Esophagus muscularis mucosa (tissue), 4 donors: Measurements from ENCODE around the gene PWWP3B. TPM values are rescaled to one million over a fixed set of nuclear protein-coding genes. Genes with fewer than 3 reads are reported as not detected.
"Not testable (repeated sequence)": the region's sequence is repeated elsewhere in the genome, so short reads cannot be mapped to it uniquely, and the experiment has no call there.

Experiments
- DNase-seq: peaks from one replicate; pipeline ENCODE4 v3.0.0-alpha.2; 2017; ENCODE audit errors: extremely low spot score
- H3K27ac ChIP-seq, 4 donors: fragments of 200-600 bp; sonication (generic); replicated peaks in 1 of 4; 1 replicate in 3 of 4; 2 replicates in 1 of 4; pipeline ENCODE4 v1.5.1; 2016 to 2019; ENCODE audit warnings: mild to moderate bottlenecking in 1 of 4
- H3K27me3 ChIP-seq, 4 donors: fragments of 200-600 bp; sonication (generic); one replicate each; pipeline versions ENCODE4 v1.5.1 to v1.6.0; 2016 to 2019
- H3K36me3 ChIP-seq, 4 donors: fragments of 200-600 bp; sonication (generic); one replicate each; pipeline ENCODE4 v1.5.1; 2016 to 2019
- H3K4me1 ChIP-seq, 4 donors: fragments of 200-600 bp; sonication (generic); one replicate each; pipeline ENCODE4 v1.5.1; 2016 to 2019
- H3K4me3 ChIP-seq, 4 donors: fragments of 200-600 bp; sonication (generic); 1 replicate in 2 of 4; 2 replicates in 2 of 4; pipeline ENCODE4 v1.5.1; 2016 to 2019; ENCODE audit warnings: mild to moderate bottlenecking in 4 of 4, moderate library complexity in 1 of 4
- H3K9me3 ChIP-seq, 4 donors: fragments of 200-600 bp; sonication (generic); 1 replicate in 3 of 4; 2 replicates in 1 of 4; pipeline ENCODE4 v1.5.1; 2016 to 2019
- CTCF ChIP-seq, 3 experiments: fragments of 200-600 bp in 2 of 3; fragments of 450-650 bp in 1 of 3; sonication (generic) in 2 of 3; IDR thresholded peaks; one replicate each; pipeline ENCODE4 v1.5.1; 2017 to 2019; ENCODE audit warnings: antibody characterized with exemption in 3 of 3, mild to moderate bottlenecking in 2 of 3, moderate library complexity in 1 of 3
- EP300 ChIP-seq: sonication (generic); formaldehyde crosslinking; IDR thresholded peaks from one replicate; pipeline ENCODE4 v1.6.1; 2017; ENCODE audit warnings: antibody characterized with exemption
- POLR2A ChIP-seq: fragments of 450-650 bp; IDR thresholded peaks from one replicate; pipeline ENCODE4 v1.6.1; 2017; ENCODE audit warnings: antibody characterized with exemption, moderate library complexity, mild to moderate bottlenecking, low read depth
- POLR2AphosphoS5 ChIP-seq, 2 donors: sonication (generic); formaldehyde crosslinking; IDR thresholded peaks; one replicate each; pipeline ENCODE4 v1.6.1; 2017; ENCODE audit warnings: antibody characterized with exemption in 2 of 2
- WGBS: methylation state at CpG from one replicate; pipeline ENCODE4 v1.1.5; 2018; 5-methylcytosine and 5-hydroxymethylcytosine counted together
- intact Hi-C: fragments of 100-400 bp; cut with DNase I; formaldehyde crosslinking; loops from one replicate; pipeline ENCODE4 v1.15.1; 2023
- total RNA-seq, 4 donors: library from RNA; depleted of rRNA; stranded (reverse); fragments of >200 nt; gene quantifications; one replicate each; pipeline versions ENCODE4 v1.1.0 to v1.2.1, GENCODE V29; 2016

The PWWP3B gene
- total RNA-seq, 4 donors from 2014 or later, result 0.13 to 0.33 (median 0.23) TPM; not detected in 1

GRCh38 chrX:106177982-106178321, 9.8 kb downstream of the PWWP3B start:
- intact Hi-C loops, result no loop called here
- no peak overlapping the region for H3K4me3 ChIP-seq
- 56% methylated on average over 4 of the region's 4 CpGs for WGBS

GRCh38 chrX:106178826-106179225, 10.7 kb downstream of the PWWP3B start:
- DNase-seq, result no peak
- H3K36me3 ChIP-seq, result no peaks in the 10 kb centered on the region
- H3K27me3 ChIP-seq, result peaks cover 0 to 5% (median 0%) of the 10 kb centered on the region in 4 donors
- H3K9me3 ChIP-seq, result no peaks in the 10 kb centered on the region
- no peaks in the 10 kb centered on the region for H3K4me1 ChIP-seq
- no peak overlapping the region for H3K27ac ChIP-seq
- intact Hi-C loops, result no loop called here
- no peak overlapping the region for H3K4me3 ChIP-seq
- WGBS, result 62% methylated on average over 5 of the region's 5 CpGs
- TF ChIP-seq POLR2AphosphoS5 (IDR thresholded peaks at IDR 0.05), result no peak
- no peak for TF ChIP-seq EP300
- TF ChIP-seq POLR2A, result no peak
- TF ChIP-seq CTCF (IDR thresholded peaks at IDR 0.05), result no peak

More at GRCh38 chrX:106177982-106178321, 9.8 kb downstream of the PWWP3B start:
- no peak overlapping the region for H3K27ac ChIP-seq
- DNase-seq, result no peak
- H3K36me3 ChIP-seq, result no peaks in the 10 kb centered on the region
- H3K4me1 ChIP-seq, result no peaks in the 10 kb centered on the region
- no peak for TF ChIP-seq POLR2AphosphoS5 (IDR thresholded peaks at IDR 0.05)
- TF ChIP-seq POLR2A, result no peak
- no peak for TF ChIP-seq CTCF (IDR thresholded peaks at IDR 0.05)
- TF ChIP-seq EP300, result no peak
- no peaks in the 10 kb centered on the region for H3K9me3 ChIP-seq
- H3K27me3 ChIP-seq, result peaks cover 0 to 5% (median 0%) of the 10 kb centered on the region in 4 donors

DNA sequence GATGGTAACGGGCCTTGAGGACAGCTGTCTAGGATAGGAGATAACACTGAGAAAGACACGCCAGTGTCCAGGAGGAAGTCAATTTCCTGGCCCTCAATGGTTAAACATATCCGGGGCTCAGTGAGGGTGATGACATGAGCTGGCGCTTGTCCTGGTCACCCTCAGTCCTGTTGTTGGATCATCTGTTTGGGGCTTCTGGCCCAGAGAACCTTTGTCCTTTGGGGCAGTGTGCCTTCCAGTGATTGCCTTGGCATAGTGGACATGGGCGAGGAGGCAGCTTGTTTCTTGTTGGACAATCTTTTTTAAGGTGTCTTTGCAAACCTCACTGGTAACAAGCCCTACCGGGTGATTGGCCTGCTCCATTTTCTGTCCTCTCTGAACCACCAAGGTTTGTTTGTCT, 15.6 kb downstream of the PWWP3B start:
- H3K27ac ChIP-seq, H3K4me1 ChIP-seq, H3K4me3 ChIP-seq, H3K27me3 ChIP-seq, H3K9me3 ChIP-seq, DNase-seq, H3K36me3 ChIP-seq, intact Hi-C loops: not testable (repeated sequence)
- 83% methylated on average over 4 of the region's 6 CpGs for WGBS

- Histone ChIP-seq H3K27ac (no peak overlapping the region), H3K36me3 (no peaks in the 10 kb centered on the region), H3K4me3 (no peak overlapping the region), H3K27me3 (no peaks in the 10 kb centered on the region), H3K9me3 (no peaks in the 10 kb centered on the region), H3K4me1 (no peaks in the 10 kb centered on the region)
- intact Hi-C loops, result no loop called here
- no peak for DNase-seq
- 42% methylated on average over 3 of the region's 3 CpGs for WGBS
- TF ChIP-seq POLR2AphosphoS5 (IDR thresholded peaks at IDR 0.05) (no peak), CTCF (IDR thresholded peaks at IDR 0.05) (no peak), EP300 (no peak), POLR2A (no peak)
These were observed 33.5 kb downstream of the PWWP3B start for GRCh38 chrX:106201502-106202178.

DNA sequence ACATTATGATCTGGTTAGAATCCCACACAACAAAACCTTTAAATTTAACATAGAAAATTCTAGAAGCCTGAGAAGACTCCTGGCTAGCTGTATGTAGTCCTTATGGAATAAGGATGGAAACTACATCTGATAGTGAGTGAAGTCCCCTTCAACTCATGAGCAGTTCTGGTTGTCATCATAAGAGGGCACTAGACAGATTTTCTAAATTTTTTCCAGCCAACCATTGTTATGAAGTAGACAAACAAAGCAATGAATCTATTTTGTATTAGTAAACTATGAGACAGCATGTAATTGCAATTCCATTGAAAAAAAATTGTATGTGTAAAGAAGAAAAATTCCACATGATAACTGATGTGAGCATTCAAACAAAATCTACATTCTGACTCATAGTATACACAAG, 35.2 kb downstream of the PWWP3B start:
- H3K27me3 ChIP-seq, result no peaks in the 10 kb centered on the region
- TF ChIP-seq POLR2A (no peak), EP300 (no peak), CTCF (IDR thresholded peaks at IDR 0.05) (no peak), POLR2AphosphoS5 (IDR thresholded peaks at IDR 0.05) (no peak)
- no peak overlapping the region for H3K27ac ChIP-seq
- no peaks in the 10 kb centered on the region for H3K9me3 ChIP-seq
- no peak for DNase-seq
- no peak overlapping the region for H3K4me3 ChIP-seq
- H3K4me1 ChIP-seq, result no peaks in the 10 kb centered on the region
- intact Hi-C loops, result no loop called here
- no peaks in the 10 kb centered on the region for H3K36me3 ChIP-seq
